Stimulated activated CD4-positive, alpha-beta T cell treated with anti-CD3 and anti-CD28 coated beads, Interleukin-12 subunit alpha, Interleukin-12 subunit beta, amount 100 ng/mL, for 24 hours (primary cell): ENCODE data around the gene TRIML1.

Experiments
- DNase-seq, 2 experiments: peaks; one replicate each; pipeline ENCODE4 v3.0.0-alpha.2; 2020; ENCODE audit warnings: low read depth in 2 of 2

TRIML1 gene, protein sequence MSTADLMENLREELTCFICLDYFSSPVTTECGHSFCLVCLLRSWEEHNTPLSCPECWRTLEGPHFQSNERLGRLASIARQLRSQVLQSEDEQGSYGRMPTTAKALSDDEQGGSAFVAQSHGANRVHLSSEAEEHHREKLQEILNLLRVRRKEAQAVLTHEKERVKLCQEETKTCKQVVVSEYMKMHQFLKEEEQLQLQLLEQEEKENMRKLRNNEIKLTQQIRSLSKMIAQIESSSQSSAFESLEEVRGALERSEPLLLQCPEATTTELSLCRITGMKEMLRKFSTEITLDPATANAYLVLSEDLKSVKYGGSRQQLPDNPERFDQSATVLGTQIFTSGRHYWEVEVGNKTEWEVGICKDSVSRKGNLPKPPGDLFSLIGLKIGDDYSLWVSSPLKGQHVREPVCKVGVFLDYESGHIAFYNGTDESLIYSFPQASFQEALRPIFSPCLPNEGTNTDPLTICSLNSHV

DNA sequence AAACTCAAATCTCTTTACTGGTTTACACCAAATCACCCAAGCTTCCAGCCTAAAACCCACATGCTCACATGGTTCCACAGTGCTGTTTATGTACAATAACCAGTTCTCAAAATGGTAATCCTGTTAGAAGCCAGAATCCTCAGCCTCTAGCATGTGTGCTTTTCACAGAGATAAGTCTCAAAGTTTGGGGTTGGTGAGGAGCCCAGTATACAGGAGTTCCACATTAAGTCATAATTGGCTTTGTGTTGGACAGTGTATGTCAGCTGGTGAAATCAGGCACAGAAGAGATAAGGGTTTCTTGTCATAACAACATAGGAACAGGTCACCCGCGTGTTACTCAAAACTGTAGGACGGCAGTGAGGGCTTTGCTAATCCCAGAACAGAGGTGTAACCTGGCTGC is at the start of gene TRIML1:
TSS of gene TRIML1 (plus strand) at position 301 of the 400 bp plus-strand sequence. CDS start 118 bp downstream, outside the sequence.
- no peak for DNase-seq

- DNase-seq: no peak
These were observed 46.4 kb upstream of the TRIML1 start for GRCh38 chr4:188092824-188093223.

DNA sequence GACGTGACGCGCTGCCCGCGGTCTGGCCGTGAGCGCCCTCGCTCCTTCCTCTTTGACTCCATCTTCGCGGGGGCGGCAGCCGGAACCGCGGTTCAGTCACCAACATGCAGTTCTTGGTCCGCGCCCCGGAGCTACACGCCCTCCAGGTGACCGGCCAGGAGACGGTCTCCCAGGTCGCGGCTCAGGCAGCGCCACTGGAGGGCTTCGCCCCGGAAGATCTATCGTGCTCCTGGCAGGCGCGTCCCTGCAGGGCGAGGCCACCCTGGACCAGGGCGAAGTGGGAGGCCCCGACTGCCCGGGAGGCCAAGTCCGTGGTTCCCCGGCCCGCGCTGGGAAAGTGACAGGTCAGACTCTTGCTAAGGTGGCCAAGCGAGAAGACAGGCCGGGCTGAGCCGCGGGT is 32.8 kb upstream of the TRIML1 start:
- DNase-seq: no peak

DNA sequence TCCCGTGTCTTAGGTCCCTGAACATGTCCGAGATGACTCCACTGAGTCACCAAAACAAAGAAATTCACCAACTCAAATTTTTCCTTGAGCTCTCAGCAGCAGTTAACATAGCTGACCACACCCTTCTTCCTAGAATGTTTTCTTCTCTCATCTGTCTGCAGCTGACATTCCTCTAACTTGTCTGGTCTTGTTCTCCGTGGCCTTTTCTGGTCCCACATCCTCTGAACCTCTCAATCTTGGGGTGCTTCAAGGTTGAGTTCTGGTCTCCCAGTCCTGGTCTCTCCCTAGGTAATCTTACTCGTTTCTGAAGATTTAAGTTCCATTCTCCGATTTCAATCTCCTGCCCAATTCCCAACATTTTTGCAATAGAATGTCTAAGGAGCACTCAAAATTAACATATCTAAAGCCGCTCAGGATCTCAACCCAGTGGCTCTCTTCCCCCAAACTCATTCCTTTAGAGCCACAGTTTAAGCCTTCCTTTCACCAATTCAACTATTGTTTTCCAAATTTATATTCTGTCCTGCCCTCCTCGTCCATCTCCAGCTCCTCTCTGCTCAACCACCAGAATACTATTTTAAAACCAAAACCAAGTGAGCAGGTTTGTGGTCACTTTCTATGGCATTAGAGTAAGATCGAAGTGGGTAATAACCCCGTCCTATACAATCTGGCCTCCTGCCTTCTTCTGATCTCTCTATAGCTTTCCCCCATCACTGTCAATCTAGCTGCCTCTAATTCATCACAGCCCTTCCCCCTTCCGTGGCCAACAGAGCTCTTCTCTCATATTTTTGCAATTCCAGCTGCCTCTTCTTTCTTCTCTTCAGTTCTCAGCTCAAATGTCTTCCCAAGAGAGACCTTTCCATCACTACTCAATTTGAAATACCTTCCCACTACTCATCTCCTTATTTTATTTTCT is 31.1 kb upstream of the TRIML1 start:
- no peak for DNase-seq

DNA sequence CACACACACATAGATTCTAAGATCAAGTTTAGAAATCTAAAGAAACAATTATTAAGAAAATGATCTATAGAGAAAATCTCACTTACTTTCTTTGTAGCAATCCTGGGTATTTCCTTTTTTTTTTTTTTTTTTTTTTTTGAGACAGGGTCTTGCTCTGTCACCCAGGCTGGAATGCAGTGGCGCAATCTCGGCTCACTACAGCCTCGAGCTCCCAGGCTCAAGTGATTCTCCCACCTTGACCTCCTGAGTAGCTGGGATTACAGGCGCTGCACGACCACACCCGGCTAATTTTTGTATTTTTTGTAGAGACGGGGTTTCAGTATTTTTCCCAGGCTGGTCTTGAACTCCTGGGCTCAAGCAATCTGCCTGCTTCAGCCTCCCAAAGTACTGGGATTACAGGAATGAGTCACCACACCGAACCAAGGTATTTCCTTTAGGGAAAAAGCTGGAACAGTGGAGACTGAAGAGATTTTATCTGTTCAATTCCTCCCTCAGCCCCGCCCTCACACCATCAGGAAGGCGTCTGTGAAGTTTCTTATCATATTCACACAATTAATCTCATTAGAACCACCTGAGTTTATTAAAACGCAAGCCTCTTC is 30.0 kb upstream of the TRIML1 start, which contains the start of gene TRIML2:
TSS of gene TRIML2 (minus strand) at position 447 of the 599 bp plus-strand sequence. CDS start 4,235 bp downstream, outside the sequence.
- DNase-seq: no peak

- no peak for DNase-seq
These were observed 29.2 kb upstream of the TRIML1 start for GRCh38 chr4:188110036-188110435.

DNA sequence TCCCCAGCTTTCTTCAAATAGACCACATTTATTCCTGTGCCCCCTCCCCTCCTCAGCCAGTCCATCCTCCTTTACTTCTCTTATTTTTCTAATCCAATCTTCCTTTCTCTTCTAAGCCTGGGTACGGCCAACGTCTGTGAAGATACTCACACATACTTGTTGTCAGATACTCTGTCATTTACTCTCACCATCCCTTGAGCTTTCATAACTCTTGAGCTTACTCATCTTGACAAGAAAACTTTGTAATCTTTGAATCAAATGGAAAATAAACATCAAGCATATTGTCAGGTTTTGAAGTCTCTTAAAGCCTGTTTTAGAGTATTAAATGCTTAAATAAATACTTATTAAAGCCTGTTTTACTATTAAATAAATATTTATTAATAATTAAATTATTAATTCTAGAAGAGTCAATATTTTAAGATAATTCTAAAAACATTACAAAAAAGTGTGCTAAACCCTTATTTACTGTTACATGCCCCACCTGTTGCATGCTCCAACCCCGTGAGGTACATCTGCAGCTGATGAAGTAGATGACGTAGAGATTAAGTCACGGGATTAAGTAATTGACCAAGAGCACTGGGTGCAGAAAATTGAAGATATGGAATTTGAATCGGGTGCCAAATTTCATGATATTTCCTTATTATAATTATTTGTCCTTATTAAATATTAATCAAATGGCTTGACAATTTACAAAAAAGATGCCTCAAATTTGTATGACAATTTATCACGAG is 28.3 kb upstream of the TRIML1 start:
- DNase-seq: no peak

GRCh38 chr4:188111955-188112354 is 27.3 kb upstream of the TRIML1 start:
- DNase-seq: no peak

- no peak for DNase-seq
These were observed 26.1 kb upstream of the TRIML1 start for GRCh38 chr4:188113156-188113555.

DNA sequence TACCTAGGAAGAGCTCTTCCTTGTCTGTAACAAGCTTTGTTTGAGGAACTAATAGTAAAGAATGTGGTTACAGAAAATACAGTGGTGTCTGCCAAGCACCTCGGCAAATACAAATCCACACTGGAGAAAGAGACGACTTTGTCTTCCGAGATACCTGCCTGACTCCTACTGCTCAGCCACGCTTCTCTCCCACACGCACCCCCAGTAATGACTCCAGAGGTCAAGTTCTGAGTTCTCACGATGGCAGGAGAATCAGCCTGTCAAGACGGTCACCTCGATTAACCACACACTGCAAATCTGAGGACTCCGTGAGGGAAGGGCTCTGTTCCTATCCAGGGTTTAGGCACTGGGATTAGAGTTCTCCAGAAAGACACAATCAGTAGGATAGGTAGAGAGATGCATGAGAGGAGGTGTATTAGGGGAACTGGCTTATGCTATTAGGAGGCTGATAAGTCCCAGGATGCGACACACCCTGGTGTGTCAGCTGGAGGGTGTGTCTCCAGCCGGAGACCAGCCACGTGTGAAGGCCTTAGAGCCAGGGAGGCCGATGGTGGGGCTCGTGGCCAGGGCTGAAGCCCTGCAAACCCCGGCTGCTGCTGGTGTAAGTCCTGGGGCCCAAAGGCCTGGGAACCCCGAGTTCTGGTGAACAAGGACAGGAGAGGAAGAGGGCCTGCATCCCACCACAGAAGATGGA is 21.5 kb upstream of the TRIML1 start:
- no peak for DNase-seq

GRCh38 chr4:188121530-188121929 is 17.7 kb upstream of the TRIML1 start:
- no peak for DNase-seq

DNA sequence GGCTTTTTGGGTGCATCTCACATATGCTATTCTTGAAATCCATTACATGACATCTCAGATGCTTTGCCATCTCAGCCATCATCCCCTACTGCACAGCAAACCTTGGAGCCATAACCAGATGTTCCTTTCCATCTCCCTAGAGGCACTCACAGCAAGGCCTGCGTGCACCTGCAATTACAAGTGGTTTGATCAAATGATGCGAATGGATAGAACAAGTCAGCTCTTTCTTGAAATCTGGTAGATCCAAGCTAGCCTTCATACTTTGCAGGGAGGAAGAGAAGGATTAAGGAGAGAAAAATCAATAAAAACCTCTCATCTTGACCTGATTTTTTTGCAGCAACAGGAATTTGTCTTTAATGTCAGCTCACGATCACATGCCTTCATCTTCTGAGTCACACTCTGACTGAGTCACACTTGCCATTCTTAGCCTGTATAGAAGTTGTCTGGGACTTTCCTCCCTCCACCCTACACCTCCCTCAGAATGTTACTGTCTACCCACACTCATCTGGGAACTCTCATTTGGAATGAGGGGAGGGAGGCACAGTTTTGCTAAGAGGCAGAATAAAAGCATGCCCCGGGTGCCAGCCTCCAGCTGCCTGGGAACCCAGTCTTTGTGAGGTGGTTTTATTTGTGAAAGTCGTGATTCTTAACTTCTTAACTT is 11.9 kb upstream of the TRIML1 start:
- DNase-seq: no peak

GRCh38 chr4:188130355-188130754 is 8.9 kb upstream of the TRIML1 start:
- no peak for DNase-seq

DNA sequence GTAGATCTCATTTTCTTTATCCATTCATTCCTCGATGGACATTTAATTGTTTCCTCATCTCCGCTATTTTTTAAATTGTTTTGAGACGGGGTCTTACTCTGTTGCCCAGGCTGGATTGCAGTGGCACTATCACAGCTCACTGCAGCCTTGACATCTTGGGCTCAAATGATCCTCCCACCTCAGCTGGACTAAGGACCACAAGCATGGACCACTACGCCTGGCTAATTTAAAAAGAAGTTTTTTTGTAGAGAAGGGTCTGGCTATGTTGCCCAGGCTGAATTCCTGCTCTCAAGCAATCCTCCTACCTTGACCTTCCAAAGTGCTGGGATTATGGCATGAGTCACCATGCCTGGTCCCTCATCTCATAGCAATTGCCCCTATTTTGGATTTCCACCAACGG is 7.0 kb upstream of the TRIML1 start:
- DNase-seq: no peak

GRCh38 chr4:188138227-188138626 is 1.0 kb upstream of the TRIML1 start:
- DNase-seq: no peak

- DNase-seq: no peak
These were observed 430 bp downstream of the TRIML1 start for GRCh38 chr4:188139671-188140070.

DNA sequence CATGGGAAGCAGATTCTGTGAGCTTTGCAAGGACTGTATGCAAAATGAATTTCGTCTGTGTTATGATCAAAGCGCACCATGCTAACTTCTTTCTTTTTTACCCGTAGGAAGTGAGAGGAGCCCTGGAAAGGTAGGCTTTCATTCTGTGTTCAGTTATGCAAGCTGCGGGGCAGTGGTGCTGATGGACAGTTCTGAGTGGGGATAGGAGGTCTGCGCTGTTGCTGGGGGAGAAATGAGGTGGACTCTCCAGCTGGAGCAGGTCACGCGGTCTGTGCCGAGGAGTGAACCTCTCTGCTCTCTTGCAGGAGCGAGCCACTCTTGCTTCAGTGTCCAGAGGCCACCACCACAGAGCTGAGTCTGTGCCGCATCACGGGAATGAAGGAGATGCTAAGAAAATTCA is 4.5 kb downstream of the TRIML1 start:
- no peak for DNase-seq

- DNase-seq: no peak
These were observed 6.4 kb downstream of the TRIML1 start for GRCh38 chr4:188145601-188146000.

- DNase-seq: no peak
These were observed 7.4 kb downstream of the TRIML1 start for GRCh38 chr4:188146618-188147017.

DNA sequence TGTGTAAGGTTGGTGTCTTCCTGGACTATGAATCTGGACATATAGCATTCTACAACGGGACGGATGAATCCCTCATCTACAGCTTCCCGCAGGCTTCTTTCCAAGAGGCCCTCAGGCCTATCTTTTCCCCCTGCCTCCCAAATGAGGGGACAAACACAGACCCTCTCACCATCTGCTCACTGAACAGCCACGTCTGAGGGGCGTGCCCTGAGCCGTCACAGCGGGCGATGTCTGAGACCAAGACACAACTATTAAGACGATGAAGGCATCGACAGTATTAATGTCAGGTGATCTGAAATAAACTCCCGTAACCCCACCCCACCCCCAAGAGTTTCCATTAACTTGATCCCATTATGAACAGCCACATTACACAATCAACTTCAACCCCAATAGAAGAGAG is 7.9 kb downstream of the TRIML1 start:
- DNase-seq: no peak
